Panc1 (cell line): ENCODE measurements around the gene HABP2.

Experiments
- POLR2AphosphoS5 ChIP-seq: IDR thresholded peaks from 2 replicates; pipeline ENCODE4 v1.6.1; 2012; ENCODE audit warnings: mild to moderate bottlenecking, low read depth, low read length, moderate library complexity
- SIN3A ChIP-seq: IDR thresholded peaks from 2 replicates; pipeline ENCODE4 v1.6.1; 2012; ENCODE audit warnings: low read depth, mild to moderate bottlenecking, low read length, moderate library complexity, borderline replicate concordance; ENCODE audit not compliant: insufficient read depth
- TF ChIP-seq, protein P1 (sequence below): fragments of 450-650 bp; IDR thresholded peaks from 2 replicates; pipeline ENCODE4 v1.5.1; 2017; ENCODE audit warnings: mild to moderate bottlenecking
- TF ChIP-seq, protein P2 (sequence below), 2 experiments: IDR thresholded peaks; 2 replicates each; pipeline ENCODE4 v1.6.1; 2011 to 2012; ENCODE audit warnings: low read depth in 2 of 2, control low read depth in 1 of 2, low read length in 1 of 2, mild to moderate bottlenecking in 1 of 2, moderate library complexity in 1 of 2; ENCODE audit not compliant: insufficient read depth in 1 of 2

DNA sequence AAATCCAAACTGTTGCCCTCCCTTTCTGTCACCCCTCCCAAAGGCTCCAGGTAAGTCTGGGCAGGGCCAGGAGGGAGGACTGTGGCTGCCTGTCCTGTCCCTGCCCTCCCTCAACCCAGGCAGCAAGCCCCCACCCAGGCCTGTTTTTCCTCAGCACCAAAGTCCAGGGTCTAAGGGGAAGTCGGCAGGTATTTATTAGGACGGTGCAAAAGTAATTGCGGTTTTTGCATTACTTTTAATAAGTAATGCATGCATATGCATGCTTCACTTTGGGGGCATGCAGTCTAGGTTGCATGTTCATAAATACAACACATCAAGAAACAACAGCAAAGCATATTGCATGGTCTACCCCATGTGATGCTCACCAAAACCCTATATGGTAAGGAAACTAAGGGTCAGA is 15.2 kb upstream of the HABP2 start:
- TF ChIP-seq, protein P1, sequence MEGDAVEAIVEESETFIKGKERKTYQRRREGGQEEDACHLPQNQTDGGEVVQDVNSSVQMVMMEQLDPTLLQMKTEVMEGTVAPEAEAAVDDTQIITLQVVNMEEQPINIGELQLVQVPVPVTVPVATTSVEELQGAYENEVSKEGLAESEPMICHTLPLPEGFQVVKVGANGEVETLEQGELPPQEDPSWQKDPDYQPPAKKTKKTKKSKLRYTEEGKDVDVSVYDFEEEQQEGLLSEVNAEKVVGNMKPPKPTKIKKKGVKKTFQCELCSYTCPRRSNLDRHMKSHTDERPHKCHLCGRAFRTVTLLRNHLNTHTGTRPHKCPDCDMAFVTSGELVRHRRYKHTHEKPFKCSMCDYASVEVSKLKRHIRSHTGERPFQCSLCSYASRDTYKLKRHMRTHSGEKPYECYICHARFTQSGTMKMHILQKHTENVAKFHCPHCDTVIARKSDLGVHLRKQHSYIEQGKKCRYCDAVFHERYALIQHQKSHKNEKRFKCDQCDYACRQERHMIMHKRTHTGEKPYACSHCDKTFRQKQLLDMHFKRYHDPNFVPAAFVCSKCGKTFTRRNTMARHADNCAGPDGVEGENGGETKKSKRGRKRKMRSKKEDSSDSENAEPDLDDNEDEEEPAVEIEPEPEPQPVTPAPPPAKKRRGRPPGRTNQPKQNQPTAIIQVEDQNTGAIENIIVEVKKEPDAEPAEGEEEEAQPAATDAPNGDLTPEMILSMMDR = no peak
- TF ChIP-seq POLR2AphosphoS5 (no peak), SIN3A (no peak)
- TF ChIP-seq, protein P2, sequence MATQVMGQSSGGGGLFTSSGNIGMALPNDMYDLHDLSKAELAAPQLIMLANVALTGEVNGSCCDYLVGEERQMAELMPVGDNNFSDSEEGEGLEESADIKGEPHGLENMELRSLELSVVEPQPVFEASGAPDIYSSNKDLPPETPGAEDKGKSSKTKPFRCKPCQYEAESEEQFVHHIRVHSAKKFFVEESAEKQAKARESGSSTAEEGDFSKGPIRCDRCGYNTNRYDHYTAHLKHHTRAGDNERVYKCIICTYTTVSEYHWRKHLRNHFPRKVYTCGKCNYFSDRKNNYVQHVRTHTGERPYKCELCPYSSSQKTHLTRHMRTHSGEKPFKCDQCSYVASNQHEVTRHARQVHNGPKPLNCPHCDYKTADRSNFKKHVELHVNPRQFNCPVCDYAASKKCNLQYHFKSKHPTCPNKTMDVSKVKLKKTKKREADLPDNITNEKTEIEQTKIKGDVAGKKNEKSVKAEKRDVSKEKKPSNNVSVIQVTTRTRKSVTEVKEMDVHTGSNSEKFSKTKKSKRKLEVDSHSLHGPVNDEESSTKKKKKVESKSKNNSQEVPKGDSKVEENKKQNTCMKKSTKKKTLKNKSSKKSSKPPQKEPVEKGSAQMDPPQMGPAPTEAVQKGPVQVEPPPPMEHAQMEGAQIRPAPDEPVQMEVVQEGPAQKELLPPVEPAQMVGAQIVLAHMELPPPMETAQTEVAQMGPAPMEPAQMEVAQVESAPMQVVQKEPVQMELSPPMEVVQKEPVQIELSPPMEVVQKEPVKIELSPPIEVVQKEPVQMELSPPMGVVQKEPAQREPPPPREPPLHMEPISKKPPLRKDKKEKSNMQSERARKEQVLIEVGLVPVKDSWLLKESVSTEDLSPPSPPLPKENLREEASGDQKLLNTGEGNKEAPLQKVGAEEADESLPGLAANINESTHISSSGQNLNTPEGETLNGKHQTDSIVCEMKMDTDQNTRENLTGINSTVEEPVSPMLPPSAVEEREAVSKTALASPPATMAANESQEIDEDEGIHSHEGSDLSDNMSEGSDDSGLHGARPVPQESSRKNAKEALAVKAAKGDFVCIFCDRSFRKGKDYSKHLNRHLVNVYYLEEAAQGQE (IDR thresholded peaks at IDR 0.05; ENCODE audit: insufficient read depth in 1 of 2, low read depth in 2 of 2, low read length in 1 of 2) = no peak
